HL-60 (cell line): Measurements from ENCODE around the gene PLEKHG5.
"Not testable (repeated sequence)": the region's sequence is repeated elsewhere in the genome, so short reads cannot be mapped to it uniquely, and the experiment has no call there.

Source experiments
- DNase-seq, 2 experiments: peaks; one replicate each; pipeline ENCODE4 v3.0.0-alpha.2; 2010 to 2020; ENCODE audit warnings: low read depth in 1 of 2, low spot score in 1 of 2
- H3K27ac ChIP-seq: fragments of 250-450 bp; sonication (Bioruptor Pico); replicated peaks from 2 replicates; pipeline ENCODE4 v1.5.1; 2020; ENCODE audit warnings: mild to moderate bottlenecking, moderate library complexity
- H3K27me3 ChIP-seq: fragments of 250-450 bp; sonication (Bioruptor Pico); 2 replicates; pipeline ENCODE4 v1.5.1; 2021; ENCODE audit warnings: mild to moderate bottlenecking, moderate library complexity; ENCODE audit not compliant: insufficient read depth, poor library complexity, severe bottlenecking
- H3K4me3 ChIP-seq: replicated peaks from 2 replicates; pipeline ENCODE4 v1.5.1; 2011; ENCODE audit warnings: mild to moderate bottlenecking, control low read depth, low read length; ENCODE audit not compliant: insufficient read depth
- GABPA ChIP-seq: IDR thresholded peaks from 2 replicates; pipeline ENCODE4 v1.6.1; 2012; ENCODE audit warnings: low read depth
- POLR2AphosphoS5 ChIP-seq: IDR thresholded peaks from 2 replicates; pipeline ENCODE4 v1.6.1; 2012; ENCODE audit warnings: low read depth
- SPI1 ChIP-seq: IDR thresholded peaks from 2 replicates; pipeline ENCODE4 v1.6.1; 2012; ENCODE audit warnings: low read depth, mild to moderate bottlenecking, borderline replicate concordance
- TF ChIP-seq, protein P1 (sequence below): IDR thresholded peaks from 2 replicates; pipeline ENCODE4 v1.6.1; 2012; ENCODE audit warnings: low read depth; ENCODE audit not compliant: insufficient replicate concordance
- TF ChIP-seq, protein P2 (sequence below): IDR thresholded peaks from one replicate; pipeline ENCODE4 v1.5.1; 2011; ENCODE audit warnings: low read length, control low read depth, inconsistent platforms; ENCODE audit not compliant: insufficient read depth

The PLEKHG5 gene

GRCh38 chr1:6460301-6461050, 31.0 kb downstream of the PLEKHG5 start:
- TF ChIP-seq GABPA (no peak), SPI1 (no peak), POLR2AphosphoS5 (no peak)
- TF ChIP-seq, protein P1, sequence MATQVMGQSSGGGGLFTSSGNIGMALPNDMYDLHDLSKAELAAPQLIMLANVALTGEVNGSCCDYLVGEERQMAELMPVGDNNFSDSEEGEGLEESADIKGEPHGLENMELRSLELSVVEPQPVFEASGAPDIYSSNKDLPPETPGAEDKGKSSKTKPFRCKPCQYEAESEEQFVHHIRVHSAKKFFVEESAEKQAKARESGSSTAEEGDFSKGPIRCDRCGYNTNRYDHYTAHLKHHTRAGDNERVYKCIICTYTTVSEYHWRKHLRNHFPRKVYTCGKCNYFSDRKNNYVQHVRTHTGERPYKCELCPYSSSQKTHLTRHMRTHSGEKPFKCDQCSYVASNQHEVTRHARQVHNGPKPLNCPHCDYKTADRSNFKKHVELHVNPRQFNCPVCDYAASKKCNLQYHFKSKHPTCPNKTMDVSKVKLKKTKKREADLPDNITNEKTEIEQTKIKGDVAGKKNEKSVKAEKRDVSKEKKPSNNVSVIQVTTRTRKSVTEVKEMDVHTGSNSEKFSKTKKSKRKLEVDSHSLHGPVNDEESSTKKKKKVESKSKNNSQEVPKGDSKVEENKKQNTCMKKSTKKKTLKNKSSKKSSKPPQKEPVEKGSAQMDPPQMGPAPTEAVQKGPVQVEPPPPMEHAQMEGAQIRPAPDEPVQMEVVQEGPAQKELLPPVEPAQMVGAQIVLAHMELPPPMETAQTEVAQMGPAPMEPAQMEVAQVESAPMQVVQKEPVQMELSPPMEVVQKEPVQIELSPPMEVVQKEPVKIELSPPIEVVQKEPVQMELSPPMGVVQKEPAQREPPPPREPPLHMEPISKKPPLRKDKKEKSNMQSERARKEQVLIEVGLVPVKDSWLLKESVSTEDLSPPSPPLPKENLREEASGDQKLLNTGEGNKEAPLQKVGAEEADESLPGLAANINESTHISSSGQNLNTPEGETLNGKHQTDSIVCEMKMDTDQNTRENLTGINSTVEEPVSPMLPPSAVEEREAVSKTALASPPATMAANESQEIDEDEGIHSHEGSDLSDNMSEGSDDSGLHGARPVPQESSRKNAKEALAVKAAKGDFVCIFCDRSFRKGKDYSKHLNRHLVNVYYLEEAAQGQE: no peak
- TF ChIP-seq, protein P2, sequence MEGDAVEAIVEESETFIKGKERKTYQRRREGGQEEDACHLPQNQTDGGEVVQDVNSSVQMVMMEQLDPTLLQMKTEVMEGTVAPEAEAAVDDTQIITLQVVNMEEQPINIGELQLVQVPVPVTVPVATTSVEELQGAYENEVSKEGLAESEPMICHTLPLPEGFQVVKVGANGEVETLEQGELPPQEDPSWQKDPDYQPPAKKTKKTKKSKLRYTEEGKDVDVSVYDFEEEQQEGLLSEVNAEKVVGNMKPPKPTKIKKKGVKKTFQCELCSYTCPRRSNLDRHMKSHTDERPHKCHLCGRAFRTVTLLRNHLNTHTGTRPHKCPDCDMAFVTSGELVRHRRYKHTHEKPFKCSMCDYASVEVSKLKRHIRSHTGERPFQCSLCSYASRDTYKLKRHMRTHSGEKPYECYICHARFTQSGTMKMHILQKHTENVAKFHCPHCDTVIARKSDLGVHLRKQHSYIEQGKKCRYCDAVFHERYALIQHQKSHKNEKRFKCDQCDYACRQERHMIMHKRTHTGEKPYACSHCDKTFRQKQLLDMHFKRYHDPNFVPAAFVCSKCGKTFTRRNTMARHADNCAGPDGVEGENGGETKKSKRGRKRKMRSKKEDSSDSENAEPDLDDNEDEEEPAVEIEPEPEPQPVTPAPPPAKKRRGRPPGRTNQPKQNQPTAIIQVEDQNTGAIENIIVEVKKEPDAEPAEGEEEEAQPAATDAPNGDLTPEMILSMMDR: no peak
- no peak for DNase-seq
- peaks cover 42% of the 10 kb centered on the region for H3K27me3 ChIP-seq
- H3K27ac ChIP-seq: no peak overlapping the region
- no peak overlapping the region for H3K4me3 ChIP-seq

GRCh38 chr1:6459850-6460265, 31.6 kb downstream of the PLEKHG5 start:
- peaks cover 39% of the 10 kb centered on the region for H3K27me3 ChIP-seq
- H3K4me3 ChIP-seq: no peak overlapping the region
- DNase-seq: no peak
- no peak for TF ChIP-seq SPI1
- no peak for TF ChIP-seq GABPA
- H3K27ac ChIP-seq: no peak overlapping the region

GRCh38 chr1:6456800-6457466, 34.5 kb downstream of the PLEKHG5 start:
- Histone ChIP-seq H3K27me3 (peaks cover 48% of the 10 kb centered on the region), H3K4me3 (no peak overlapping the region), H3K27ac (no peak overlapping the region)
- no peak for TF ChIP-seq POLR2AphosphoS5
- TF ChIP-seq, protein P2: no peak
- no peak for DNase-seq

GRCh38 chr1:6455752-6456520, 35.5 kb downstream of the PLEKHG5 start:
- not testable (repeated sequence) for H3K27ac ChIP-seq, H3K4me3 ChIP-seq, DNase-seq
- H3K27me3 ChIP-seq: peaks cover 48% of the 10 kb centered on the region

DNA sequence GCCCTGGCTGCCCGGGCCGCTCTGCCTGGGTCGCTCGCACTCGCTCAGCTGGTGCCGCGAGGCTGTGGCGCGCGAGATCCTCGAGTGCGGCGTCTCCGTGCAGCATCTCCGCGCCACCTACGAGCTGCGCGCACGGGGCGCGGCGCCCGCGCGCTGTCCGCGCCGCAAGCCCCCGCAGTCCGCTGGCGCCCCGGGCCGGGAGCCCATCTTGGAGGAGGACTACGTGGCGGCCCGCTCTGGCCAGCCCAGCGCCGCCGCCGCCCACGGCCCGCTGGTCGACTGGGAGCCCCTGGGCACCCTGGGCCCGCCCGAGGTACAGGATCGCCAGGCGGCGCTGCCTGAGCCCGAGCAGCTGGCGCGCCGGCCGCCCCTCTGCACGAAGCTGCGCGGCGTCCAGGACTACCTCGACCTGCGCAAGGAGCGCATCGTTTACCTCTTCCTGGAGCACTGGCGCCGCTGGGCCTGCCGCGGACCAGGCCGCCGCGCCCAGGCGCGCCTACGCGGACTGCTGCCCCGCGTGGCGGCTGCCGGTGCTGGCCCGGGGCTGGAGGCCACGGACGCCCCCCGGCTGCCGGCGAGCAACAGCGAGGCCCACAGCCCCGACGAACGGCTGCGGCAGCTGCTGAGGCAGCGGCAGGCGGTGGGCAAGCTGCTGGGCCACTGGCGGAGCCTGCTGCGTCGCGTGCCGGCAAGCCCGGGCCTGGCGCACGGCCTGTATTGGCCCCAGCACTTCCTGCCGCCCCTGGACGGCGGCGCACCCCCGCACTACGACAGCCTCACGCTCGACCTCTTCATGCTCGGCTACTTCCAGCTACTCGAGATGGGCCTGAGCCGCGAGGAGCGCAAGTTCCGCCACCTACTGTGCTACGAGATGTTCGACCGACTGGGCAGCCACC, 36.4 kb downstream of the PLEKHG5 start:
- Histone ChIP-seq H3K27ac (no peak overlapping the region), H3K27me3 (peaks cover 43% of the 10 kb centered on the region), H3K4me3 (no peak overlapping the region)
- TF ChIP-seq, protein P1: no peak
- TF ChIP-seq POLR2AphosphoS5: no peak
- no peak for TF ChIP-seq GABPA
- TF ChIP-seq, protein P2: no peak
- TF ChIP-seq SPI1: no peak
- no peak for DNase-seq
